Right ventricle myocardium superior (tissue), 1 donor: ENCODE data around the gene MXRA7. TPM values are rescaled to one million over a fixed set of nuclear protein-coding genes. Genes with fewer than 3 reads are reported as not detected.
A peak's percentile ranks its signal among the peaks of the same experiment; 100 is the strongest.
"Not testable (repeated sequence)": the region's sequence is repeated elsewhere in the genome, so short reads cannot be mapped to it uniquely, and the experiment has no call there.

Source experiments
- ATAC-seq: fragments of 200-7000 bp; cut with Tn5 transposase; one replicate; pipeline ENCODE4 v1.9.1; 2020; ENCODE audit warnings: mild to moderate bottlenecking; ENCODE audit not compliant: poor library complexity
- DNase-seq: peaks from one replicate; pipeline ENCODE4 v3.0.0-alpha.2; 2020
- intact Hi-C: fragments of 100-400 bp; cut with DNase I; formaldehyde crosslinking; loops from one replicate; pipeline ENCODE4 v1.11.2; 2022
- total RNA-seq: library from RNA; stranded (reverse); fragmentation: NEBNext Ultra II Directional; extraction: Animal tissue kit (Norgen Biotek cat#: 25700); gene quantifications from one replicate; pipeline ENCODE4 v1.2.1, GENCODE V29; 2021
- donor health status: DM: no; HTN: yes; CAD: no; lungs with severe emphysema.

Gene MXRA7
- total RNA-seq, 1 donor from 2014 or later, result 336 TPM

DNA sequence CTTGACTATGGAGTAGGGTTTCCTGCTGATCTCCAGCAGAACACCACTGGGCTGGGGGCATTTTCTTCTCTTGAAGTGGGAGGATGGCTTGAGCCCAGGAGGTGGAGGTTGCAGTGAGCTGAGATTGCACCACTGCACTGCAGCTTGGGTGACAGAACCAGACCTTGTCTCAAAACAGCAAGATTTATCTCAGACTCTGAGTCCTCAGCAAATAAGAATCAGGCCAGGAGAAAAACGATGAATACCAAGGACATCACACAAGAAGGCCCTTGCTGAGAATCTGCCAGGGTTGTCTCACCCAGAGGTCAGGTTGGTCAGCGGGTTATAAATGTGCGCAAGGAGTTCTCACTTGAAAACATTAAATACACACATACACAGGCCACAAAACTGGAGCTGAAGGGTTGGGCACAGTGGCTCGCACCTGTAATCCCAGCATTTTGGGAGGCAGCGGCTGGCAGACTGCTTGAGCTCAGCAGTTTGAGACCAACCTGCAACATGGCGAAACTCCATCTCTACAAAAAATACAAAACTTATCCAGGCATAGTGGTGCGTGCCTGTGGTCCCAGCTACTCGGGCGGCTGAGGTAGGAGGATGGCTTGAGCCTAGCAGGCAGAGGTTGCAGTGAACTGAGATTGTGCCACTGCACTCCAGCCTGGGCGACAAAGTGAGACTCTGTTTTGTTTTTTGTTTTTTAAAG, 7.7 kb downstream of the MXRA7 start:
- ATAC-seq, result no peak
- intact Hi-C loops, result no loop called here
- peak; percentile 30 for DNase-seq

DNA sequence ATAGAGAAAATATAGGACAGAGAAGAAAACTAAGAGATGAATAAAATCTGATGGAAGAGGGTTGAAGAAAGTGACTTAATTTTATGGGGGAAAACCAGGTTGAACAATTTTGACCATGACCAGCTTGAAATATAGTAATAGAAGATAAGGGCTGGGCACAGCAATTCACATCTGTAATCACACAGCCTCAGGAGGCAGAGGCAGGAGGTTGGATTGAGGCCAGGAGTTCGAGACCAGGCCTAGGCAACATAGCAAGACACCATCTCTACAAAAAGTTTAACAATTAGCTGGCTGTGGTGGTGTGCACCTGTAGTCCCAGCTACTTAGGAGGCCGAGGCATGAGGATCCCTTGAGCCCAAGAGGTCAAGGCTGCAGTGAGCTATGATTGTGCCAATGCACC, 8.7 kb downstream of the MXRA7 start:
- intact Hi-C loops, result no loop called here
- DNase-seq (no peak), ATAC-seq (no peak)

GRCh38 chr17:76701471-76701967, 9.2 kb downstream of the MXRA7 start:
- ATAC-seq, result peak; percentile 1
- intact Hi-C loops, result no loop called here

GRCh38 chr17:76700617-76701470, 9.9 kb downstream of the MXRA7 start:
- DNase-seq, result peak; percentile 79
- peak; percentile 79 for ATAC-seq
- intact Hi-C loops, result no loop called here

More at GRCh38 chr17:76701471-76701967, 9.2 kb downstream of the MXRA7 start:
- DNase-seq, result peak; percentile 33

DNA sequence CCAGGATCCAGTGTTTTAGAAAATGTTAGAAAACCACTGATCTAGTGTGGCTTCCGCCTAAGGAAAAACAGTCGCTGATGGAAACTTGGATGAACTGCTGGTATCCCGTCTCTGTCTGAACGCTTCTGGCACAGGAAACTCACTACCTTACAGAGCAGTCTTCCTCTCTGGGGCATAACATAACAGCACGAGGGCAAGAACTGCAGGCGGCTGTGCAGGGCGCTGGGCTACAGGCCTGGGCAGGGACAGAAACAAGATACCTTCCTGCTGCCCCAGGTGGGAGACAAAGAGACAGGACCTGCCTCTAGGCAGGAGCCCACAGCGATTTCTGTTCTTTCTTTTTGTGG, 10.5 kb downstream of the MXRA7 start:
- DNase-seq, result no peak
- ATAC-seq, result peak; percentile 19
- intact Hi-C loops, result no loop called here

DNA sequence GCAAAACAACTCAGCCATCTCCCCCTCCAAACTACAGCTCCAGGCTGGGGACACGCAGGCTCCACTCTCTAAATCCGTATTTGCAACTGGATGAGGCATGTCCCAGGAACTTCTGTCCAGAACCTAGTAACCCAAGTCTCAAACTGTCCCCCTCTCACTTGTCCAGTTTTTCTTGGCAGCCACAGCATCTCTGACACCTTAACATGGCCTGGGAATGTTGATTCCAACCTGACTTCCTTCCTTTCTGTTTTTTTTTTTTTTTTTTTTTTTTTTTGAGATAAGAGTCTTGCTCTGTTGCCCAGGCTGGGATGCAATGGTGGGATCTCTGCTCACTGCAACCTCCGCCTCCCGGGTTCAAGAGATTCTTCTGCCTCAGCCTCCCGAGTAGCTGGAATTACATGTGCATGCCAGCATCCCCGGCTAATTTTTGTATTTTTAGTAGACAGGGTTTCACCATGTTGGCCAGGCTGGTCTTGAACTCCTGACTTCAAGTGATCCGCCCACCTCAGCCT, 12.2 kb downstream of the MXRA7 start:
- DNase-seq, ATAC-seq, intact Hi-C loops: not testable (repeated sequence)

GRCh38 chr17:76697702-76698465, 12.9 kb downstream of the MXRA7 start:
- peak; percentile 51 for DNase-seq
- intact Hi-C loops, result no loop called here

DNA sequence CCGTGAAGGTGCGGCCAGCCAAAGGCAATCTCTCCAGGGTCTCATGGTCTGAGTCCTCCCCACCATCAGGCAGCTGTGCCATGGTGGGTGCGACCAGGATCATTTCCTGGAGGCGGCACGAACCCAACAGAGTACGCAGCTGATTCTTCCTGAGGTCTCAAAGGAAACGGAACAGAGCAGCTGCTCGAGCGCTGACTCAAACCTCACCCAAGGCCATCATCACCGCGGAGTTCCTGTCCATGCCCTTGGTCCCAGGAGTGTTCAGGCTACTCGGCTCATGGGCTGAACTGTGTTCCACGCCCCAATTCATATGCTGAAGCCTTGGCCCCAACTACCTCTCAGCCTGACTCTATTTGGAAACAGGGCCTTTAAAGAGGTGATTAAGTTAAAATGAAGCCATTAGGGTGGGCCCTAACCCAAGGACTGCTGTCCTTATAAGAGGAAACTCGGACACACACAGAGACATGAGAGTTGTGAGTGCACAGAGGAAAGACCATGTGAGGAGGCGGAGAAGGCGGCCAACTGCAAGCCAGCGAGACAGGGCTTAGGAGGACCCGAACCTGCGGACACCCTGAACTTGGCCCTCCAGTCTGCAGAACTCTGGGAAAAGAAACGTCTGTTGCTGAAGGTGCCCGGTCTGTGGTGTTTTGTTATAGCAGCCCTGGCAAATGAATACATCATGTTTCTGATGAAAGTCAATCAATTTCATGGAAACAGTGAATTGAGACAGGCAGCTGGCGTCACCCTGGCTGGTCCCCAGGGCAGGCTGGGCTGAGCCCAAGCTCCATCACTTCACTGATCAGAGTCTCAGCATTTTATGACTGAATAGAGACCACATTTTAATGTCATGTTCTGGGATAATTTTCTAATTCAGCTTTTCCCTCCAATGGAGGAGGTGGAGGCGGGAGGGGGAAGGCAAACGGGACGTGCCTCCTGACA, 13.7 kb downstream of the MXRA7 start:
- DNase-seq, result peak; percentile 72
- ATAC-seq, result peak; percentile 9
- intact Hi-C loops, result no loop called here

More at GRCh38 chr17:76697702-76698465, 12.9 kb downstream of the MXRA7 start:
- ATAC-seq, result peak; percentile 21

- DNase-seq (peak; percentile 40), ATAC-seq (no peak)
- intact Hi-C loops, result no loop called here
Measured at GRCh38 chr17:76695059-76695831, 15.5 kb downstream of the MXRA7 start.

DNA sequence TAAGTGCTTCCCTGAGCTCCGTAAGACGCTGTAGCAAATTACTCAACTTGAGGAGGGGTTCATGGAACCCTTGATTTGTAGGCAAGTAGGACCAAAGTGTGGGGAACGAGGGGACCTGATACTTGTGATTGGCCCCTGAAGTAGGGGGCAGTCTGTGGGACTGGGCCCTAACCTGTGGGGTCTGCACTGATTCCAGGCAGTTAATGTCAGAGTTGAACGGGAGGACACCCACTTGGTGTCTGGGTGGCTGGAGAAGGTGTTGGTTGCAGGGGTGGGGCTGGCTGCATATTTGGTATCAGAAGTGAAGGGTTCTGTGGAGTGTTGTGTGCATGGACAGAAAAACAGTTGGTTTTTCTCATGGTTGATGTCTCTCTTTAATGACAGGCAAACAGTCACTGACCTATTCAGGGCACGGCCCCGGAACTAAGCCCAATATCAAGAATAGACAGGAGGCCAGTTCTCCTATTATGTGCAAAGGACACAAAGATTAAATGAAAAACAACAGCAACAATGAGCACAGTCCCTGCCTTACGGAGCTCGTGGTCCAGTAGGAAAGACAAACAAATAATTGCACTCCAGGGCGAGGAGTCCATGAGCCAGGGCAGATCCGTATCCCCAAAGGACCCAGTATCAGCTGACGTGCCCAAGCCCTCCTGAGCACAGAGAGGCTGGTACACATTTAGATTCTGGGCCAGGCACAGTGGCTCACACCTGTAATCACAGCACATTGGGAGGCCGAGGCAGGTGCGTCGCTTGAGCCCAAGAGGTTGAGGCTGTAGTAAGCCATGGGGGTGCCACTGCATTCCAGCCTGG, 19.2 kb downstream of the MXRA7 start:
- DNase-seq (peak; percentile 34), ATAC-seq (no peak)
- intact Hi-C loops, result no loop called here

- intact Hi-C loops, result no loop called here
- ATAC-seq (no peak), DNase-seq (peak; percentile 18)
Measured at GRCh38 chr17:76690596-76691280, 20.0 kb downstream of the MXRA7 start.

- no peak for DNase-seq
- intact Hi-C loops, result no loop called here
- no peak for ATAC-seq
Measured at GRCh38 chr17:76689859-76690258, 20.9 kb downstream of the MXRA7 start.

DNA sequence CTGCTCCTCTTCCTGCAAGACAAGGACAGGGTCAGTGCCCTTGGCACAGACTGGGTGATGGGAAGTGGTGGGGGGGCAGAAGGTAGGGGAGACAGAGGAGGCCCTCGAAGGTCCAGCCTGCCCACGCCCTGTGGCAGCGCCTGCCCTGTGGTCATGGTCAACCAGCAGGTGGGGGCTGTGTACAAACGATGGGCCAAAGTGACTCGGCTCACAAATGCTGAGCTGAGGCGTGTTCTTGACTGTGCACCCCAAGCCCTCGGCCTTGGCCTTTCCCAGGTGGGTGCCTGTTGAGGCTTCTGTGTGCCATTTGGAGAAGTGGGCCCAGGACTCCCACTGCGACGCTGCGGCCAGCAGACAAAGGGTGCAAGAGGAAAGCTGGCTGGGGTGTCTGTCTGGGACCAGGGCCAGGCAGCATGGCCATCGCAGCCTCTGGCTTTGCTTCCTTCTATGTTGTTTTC, 22.6 kb downstream of the MXRA7 start:
- ATAC-seq (peak; percentile 10), DNase-seq (peak; percentile 82)
- intact Hi-C loops, result no loop called here

GRCh38 chr17:76687298-76688164, 23.2 kb downstream of the MXRA7 start:
- ATAC-seq (peak; percentile 48), DNase-seq (peak; percentile 88)
- intact Hi-C loops, result no loop called here
